Activated CD4-positive, alpha-beta T cell treated with anti-CD3 and anti-CD28 coated beads, Interleukin-2, amount 50 U/mL, for 48 hours (primary cell): ENCODE results near the gene METTL6.
"Not testable (repeated sequence)": the region's sequence is repeated elsewhere in the genome, so short reads cannot be mapped to it uniquely, and the experiment has no call there.

Experiments used
- DNase-seq, 2 experiments: peaks; one replicate each; pipeline ENCODE4 v3.0.0-alpha.2; 2020

The METTL6 gene

DNA sequence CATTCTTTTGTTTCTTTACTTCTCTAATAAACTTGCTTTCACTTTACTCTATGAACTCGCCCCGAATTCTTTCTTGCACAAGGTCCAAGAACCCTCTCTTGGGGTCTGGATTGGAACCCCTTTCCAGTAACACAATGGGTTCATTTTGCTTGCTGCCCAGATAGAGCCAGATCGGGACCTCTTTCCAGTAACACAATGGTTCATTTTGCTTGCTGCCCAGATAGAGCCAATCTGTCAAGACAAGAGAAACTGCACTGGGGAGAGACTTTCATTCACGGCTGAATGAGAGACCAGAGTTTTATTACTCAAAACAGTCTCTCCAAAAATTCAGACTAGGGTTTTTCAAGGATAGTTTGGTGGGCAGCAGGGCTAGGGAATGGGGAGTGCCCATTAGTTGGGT is 25.4 kb downstream of the METTL6 start:
- DNase-seq, result no peak

DNA sequence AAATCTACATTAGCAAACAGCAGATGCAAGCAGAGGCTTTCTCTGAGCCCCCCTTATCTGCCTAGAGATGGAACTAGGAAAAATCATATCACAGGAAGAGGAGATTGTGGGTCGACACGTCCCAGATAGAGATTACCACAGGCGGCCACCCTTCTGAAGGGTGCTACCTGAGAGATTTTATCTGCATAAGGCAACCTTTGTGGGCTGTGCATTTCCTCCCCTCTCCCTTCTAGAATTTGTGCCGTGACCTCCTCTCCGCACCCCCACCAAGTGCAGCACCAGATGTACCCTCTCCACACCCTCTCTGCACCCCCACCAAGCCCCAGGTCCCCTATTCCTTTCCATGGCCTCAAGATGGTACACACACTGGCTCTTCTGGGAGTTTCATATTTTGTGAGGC is 27.4 kb downstream of the METTL6 start:
- no peak for DNase-seq

DNA sequence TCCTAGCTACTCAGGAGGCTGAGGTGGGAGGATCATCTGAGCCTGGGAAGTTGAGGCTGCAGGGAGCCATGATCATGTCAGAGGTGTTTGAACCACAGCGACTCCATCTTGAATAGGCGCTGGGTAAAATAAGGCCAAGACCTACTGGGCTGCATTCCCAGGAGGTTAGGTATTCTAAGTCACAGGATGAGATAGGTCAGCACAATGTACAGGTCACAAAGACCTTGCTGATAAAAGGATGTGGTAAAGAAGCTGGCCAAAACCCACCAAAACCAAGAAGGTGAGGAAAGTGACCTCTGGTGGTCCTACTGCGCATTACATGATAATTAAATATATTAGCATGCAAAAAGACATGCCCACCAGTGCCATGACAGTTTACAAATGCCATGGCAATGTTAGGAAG is 28.6 kb downstream of the METTL6 start:
- DNase-seq, result not testable (repeated sequence)

DNA sequence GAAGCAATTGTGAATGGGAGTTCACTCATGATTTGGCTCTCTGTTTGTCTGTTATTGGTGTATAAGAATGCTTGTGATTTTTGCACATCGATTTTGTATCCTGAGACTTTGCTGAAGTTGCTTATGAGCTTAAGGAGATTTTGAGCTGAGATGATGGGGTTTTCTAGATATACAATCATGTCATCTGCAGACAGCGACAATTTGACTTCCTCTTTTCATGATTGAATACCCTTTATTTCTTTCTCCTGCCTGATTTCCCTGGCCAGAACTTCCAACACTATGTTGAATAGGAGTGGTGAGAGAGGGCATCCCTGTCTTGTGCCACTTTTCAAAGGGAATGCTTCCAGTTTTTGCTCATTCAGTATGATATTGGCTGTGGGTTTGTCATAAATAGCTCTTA is 34.1 kb downstream of the METTL6 start:
- not testable (repeated sequence) for DNase-seq

DNA sequence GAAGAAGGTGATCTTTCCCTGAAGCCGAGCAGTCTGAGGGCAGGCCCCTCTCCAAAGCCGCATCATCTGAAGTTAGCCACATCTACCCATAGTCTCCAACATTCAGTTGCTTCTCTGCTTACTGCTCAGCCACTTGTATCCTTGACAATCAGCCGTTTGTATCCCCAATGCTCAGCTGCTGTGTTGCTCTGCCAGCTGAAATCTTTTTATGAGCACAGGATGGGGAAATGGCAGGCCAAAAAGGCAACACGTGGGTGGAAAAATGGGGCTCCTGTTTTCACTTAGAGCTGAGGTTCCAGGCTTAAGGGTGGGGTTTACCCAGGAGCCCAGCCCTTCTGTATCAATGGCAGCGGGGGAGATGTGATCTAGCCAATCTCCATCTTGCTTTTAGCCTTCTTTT is 36.3 kb downstream of the METTL6 start:
- DNase-seq, result no peak

DNA sequence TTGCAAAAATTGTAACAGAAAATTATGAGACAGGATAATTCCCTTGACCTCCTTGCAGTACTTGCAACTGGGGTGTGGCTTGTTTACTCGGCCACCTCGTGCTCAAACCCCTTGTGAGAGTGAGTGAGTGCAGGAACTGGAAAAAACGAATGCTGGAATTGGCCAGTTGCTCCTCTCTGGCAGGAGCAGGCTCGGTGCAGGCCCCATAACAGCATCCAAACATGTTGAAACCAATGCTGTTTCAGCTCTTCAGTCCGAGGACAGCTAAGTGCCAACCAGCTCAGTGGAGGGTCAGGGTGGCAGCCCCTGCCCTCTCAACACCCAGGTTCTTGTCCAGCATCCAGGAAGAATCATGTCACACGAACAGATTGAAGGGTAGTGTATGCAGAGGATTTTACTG is 36.9 kb downstream of the METTL6 start:
- no peak for DNase-seq

DNA sequence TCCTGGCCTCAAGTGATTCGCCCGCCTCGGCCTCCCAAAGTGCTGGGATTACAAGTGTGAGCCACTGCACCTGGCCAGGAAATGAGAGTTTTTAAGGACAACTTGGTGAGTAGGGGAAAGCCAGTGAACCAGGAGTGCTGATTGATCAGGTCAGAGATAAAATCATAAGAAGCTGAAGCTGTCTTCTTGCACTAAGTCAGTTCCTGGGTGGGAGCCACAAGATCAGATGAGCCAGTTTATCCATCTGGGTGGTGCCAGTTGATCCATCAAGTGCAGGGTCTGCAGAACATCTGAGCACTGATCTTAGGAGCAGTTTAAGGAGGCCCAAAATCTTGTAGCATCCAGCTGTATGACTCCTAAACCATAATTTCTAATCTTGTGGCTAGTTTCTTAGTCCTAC is 39.0 kb downstream of the METTL6 start:
- not testable (repeated sequence) for DNase-seq

DNA sequence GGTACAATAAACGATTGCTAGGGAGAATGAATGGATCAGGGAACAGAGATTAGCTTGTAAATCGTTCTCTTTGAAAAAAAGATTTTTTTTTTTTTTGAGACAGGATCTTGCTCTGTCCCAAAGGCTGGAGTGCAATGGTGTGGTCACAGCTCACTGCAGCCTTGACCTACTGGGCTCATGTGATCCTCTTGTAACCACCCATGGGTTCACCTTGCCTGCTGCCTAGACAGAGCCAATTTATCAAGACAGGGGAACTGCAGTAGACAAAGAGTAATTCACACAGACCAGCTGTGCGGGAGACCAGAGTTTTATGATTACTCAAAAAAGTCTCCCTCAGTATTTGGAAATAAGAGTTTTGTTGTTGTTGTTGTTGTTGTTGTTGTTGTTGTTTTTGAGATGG is 39.6 kb downstream of the METTL6 start:
- DNase-seq, result no peak

DNA sequence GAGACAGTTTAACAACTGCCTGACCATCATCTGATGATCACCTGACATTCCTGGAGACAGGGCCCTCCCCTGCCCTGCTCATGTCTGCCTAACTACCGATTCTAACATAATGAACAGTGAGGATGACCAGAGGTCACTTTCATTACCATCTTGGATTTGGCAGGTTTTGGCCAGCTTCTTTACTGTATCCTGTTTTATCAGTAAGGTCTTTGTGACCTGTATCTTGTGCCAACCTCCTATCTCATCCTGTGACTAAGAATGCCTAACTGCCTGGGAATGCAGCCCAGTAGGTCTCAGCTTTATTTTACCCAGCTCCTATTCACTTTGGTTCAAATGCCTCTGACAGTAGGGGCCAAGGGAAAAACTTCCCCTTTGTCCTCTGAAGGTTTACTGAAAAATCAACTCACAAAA is 40.2 kb downstream of the METTL6 start:
- no peak for DNase-seq

DNA sequence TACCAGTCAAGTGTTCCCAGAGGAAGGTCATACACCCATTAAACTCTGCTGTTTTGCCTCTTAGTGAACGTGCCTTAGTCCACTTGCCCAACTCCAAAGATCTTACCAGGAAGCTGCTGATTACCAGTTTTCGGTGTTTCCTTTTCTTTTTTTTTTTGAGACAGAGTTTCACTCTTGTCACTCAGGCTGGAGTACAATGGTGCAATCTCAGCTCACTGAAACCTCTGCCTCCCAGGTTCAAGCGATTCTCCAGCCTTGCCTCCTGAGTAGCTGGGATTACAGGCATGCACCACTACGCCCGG is 40.7 kb downstream of the METTL6 start:
- not testable (repeated sequence) for DNase-seq

DNA sequence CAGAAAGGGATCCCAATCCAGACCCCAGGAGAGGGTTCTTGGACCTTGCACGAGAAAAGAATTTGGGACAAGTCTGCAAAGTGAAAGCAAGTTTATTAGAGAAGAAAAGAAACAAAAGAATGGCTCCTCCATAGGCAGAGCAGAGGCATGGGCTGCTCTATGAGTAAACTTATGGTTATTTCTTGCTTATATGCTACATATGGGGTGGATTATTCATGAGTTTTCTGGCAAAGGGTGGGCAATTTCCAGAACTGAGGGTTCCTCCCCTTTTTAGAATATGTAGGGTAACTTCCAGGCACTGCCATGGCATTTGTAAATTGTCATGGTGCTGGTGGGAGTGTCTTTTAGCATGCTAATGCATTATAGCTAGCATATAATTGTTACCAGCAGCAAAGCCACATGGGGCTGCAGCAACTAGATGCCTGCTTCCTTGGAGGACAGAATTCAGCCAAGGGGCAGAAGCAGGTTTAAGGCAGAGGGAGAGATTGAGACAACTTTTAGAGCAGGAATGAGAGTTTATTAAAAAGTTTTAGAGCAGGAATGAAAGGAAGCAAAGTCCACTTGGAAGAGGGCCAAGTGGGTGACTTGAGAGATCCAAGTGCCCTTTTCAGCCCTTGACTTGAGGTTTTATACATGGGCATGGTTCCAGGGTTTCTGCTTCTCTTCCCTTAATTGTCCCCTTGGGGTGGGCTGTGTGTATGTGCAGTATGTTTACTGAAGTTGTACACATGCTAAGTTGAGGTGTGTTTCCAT is 41.3 kb downstream of the METTL6 start:
- DNase-seq, result no peak

DNA sequence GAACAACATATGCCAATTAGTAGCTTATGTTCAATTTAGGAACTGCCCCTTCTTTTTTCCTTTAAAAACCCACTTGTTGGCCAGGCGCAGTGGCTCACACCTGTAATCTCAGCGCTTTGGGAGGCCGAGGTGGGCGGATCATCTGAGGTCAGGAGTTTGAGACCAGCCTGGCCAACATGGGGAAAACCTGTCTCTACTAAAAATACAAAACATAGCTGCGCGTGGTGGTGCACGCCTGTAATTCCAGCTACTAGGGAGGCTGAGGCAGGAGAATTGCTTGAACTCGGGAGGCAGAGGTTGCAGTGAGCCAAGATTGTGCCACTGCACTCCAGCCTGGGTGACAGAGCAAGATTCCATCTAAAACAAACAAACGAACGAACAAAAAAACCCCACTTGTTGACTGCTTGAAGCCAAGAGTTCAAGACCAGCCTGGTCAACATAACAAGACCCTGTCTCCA is 42.1 kb downstream of the METTL6 start:
- not testable (repeated sequence) for DNase-seq

DNA sequence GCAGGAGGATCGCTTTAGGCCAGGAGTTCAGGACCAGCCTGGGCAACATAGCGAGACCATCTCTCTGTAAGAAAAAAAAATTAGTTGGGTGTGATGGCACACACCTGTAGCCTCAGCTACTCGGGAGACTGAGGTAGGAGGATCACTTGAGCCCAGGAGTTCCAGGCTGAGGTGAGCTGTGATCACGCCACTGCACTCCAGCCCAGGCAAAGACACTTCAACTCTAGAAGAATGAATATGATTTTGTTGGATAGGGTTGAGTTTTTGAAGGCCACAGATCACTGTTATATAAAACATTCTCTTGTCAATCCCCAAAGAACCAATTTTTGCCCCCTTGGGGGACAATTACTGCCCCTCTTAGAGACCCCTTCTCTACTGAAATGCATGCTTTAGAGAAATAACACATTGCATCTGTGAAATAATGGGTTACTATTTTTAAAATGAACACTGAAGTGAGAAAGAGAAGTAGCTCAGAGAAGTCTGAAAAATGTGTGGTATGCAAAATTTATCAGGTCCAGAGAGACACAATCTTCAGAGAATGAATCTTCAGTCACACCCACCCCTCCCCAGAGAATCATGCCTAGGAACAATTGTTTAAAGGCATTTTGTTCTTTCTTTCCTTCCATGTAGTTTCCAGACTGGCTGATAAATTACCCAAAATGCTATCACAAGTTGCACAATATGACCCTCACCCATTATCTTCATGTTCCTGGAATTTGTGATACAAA is 42.7 kb downstream of the METTL6 start:
- DNase-seq, result no peak

DNA sequence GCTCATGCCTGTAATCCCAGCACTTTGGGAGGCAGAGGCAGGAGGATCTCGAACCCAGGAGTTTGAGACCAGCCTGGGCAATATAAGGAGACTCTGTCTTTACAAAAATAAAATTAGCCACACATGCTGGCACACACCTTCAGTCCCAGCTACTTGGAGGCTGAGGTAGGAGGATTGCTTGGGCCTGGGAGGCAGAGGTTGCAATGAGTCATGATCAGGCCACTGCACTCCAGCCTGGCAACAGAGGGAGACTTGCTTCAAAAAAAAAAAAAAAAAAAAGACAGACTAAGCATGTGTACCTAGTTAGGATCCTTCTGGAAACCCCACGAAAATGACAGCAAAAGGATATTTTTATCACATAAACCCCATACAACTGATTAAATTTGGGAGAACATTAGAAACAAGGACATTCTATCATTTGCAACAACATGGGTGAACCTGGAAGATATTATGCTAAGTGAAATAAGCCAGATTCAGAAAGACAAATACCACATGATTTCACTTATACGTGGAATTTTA is 44.9 kb downstream of the METTL6 start:
- DNase-seq, result no peak

DNA sequence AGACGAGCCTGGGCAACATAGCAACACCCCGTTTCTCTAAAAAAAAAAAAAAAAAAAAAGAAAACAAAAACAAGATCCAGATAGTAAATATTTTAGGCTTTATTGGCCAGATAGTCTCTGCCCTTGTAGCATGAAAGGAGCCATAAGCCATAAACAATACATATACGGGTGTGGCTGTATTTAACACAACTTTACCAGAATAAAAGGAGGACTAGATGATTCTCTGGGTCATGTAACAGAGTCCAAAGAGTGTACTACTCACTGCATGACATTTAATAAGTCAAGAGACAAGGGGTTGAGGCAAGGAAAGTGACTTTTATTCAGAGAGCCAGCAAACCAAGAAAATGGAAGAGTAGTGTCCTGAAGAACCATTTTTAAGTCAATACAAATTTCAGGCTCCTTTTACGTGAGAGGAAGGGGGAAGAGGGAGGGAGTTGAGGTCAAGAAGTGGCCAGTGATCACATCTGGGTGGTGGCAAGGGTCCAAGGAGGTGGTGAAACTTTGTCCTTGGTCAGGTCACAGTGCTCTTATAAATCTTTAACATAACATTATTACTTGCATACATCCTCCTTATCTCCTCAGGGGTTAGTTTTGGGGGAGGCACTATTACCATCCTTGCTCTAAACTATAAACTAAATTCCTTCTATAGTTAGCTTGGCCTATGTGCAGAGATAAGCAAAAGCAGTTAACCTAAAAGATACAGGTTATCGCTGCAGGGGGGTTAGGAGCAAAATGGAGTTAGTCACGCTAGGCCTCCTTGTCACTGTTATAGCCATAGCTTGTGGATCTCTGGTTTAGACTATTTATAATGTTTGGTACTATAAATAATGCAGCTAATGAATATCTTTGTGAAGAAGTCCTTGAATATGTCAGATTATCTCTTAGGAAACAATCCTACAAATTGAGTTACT is 46.1 kb downstream of the METTL6 start:
- no peak for DNase-seq

DNA sequence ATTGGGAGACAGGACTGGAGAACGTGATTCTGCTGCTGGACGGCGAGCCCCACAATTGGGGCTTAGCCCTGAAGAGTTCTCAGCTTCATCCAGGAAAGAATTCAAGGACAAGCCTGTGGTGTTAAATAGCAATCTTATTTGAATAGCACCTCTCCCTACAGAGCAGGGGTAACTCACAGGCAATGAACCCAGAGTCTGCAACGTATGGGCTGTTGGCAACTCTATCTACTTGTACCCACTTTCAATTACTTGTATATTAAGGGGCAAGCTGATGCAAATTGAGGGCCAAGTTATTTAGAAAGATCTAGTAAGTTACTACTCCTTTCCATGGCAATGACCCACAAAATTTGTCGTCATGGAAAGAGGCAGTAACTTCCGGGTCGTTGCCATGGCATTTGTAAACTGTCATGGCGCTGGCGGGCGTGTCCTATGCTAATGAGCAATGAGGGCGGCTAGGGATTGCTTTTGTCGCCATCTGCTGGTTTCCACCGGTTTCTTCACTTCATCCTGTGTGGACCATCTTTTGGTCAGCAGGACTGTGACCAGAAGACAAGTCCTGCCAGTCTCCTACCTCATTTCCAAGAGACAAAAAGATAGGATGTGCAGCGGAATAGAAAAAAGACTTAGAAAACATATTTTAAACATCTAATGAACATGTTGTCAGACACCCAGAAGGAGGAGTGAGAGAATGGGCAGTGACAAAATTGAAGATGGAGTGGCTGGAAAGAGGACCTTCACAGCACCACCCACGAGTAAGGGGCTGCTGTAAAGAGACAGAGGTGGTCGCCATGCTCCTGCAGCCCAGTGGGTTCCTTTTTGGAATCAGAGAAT is 49.2 kb downstream of the METTL6 start:
- DNase-seq, result peak; percentile 93 to 96

DNA sequence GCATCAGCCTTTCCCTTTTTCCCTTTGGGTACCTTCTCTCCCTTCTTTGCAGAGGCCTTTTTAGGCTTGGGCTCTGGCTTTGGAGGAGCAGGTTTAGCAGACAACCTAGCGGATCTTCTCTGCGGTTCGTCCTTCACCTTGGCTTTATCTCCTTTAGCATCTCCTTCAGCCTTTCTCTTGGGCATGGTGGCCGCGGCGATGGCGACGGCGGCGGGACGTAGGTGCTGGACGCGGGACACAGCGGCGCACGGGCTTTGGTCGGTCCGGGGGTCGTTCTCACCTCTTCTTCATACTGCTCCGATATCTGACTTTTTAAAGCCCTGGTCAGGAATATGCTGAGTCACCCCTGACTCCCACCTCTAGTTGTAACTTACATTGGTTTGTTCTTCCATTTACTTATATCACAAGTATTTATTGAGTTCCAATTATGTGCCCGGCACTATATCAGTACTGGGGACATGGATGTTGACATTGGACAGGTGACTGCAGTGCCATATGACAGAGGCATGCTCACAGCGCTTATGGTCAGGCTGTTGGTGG is 51.8 kb downstream of the METTL6 start:
- DNase-seq, result no peak

DNA sequence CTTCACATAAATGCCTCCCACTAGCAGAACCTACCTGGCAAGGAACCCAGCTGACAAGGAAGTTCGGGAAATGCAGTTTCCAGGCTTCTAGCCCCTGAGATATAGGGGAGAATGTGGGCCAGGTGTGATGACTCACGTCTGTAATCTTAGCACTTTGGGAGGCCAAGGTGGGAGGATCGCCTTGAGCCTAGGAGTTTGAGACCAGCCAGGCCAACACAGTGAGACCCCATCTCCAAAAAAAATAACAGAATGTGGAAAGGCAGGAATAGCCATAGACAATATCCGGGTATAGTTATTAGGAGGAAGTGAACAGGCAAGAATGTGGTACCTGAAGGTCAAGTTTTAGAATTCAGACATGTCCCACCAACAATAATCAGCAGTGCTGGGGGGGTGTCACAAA is 54.4 kb downstream of the METTL6 start:
- no peak for DNase-seq

DNA sequence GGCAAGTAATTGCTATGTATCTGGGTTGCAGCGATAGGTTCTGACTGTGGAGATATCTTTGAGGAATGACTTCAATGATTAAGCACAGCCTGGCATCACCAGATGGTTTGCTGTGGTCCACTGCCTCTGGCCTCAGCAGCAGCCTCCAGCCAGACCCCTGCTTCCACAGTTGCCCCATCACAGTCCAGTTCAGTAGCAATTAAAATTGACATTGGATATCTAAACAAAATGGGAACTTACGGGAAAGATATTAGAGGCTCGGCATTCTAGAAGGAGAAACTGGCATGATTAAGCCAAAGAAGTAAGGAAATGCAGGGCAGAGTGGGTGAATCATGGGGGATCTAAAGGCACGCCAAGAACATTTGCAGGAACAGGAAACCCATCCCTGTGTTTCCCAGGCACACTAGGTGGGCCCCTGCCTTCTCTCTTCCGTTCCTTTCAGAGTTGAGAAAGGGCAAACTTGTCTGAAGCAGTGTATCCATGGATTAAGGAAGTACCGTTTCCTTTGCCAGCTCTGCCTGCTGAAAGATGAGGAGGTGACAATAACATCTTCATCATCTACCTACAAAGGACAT is 58.7 kb downstream of the METTL6 start:
- DNase-seq, result no peak

DNA sequence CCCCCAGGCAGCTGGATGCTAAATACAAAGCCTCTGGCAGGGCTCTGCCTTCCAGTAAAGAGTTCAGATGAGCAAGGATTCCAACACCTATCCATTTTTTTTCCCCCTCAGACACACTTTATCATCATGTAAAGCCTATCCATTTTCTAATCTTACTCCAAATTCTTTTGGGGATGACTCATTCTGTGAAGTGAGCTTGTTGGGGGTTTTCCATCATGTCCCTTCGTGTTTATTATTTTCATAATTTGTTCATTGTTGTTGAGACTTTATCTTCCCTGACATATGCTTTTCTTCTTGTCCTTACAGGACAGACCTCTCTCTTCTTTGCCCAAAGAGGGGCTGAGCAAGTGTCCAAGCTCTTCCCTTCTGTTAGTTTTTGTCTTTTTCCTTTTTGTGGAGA is 60.3 kb downstream of the METTL6 start:
- DNase-seq, result no peak

DNA sequence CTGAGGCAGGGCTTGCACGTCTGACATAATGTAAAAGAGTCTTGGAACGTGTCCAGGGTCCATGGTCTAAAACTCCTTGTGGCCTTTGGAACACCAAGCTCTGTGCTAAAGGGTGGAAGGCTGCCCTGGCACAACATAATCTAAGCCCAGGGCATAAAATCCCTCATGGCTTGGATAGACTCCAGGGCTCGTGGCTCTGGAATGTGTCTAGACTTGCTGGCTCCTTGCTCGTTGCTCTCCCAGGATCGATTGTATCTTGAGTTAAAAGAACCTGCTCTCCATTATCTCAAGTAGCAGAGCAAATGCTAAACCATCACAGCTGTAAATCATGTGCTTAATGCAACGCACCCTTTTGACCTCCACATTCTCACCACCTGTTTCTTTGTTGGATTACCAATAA is 63.3 kb downstream of the METTL6 start:
- DNase-seq, result not testable (repeated sequence)
